ENCODE results near the gene DCAKD. TPM values are rescaled to one million over a fixed set of nuclear protein-coding genes. Genes with fewer than 3 reads are reported as not detected.

Gene DCAKD
- total RNA-seq, 2 donors from 2014 or later = 91.1 to 111 TPM

GRCh38 chr17:44990994-44991393 is 60.4 kb downstream of the DCAKD start:
- no peak for TF ChIP-seq POLR2AphosphoS5 (IDR thresholded peaks at IDR 0.05)
- TF ChIP-seq CTCF (IDR thresholded peaks at IDR 0.05) = no peak
- TF ChIP-seq POLR2A (IDR thresholded peaks at IDR 0.05) = no peak
- Histone ChIP-seq H3K4me1 (replicated peaks) (no peaks in the 10 kb centered on the region), H3K4me3 (no peak overlapping the region), H3K9me3 (no peaks in the 10 kb centered on the region), H3K27ac (no peak overlapping the region), H3K27me3 (replicated peaks; ENCODE audit: insufficient read depth) (no peaks in the 10 kb centered on the region), H3K36me3 (no peaks in the 10 kb centered on the region)
- WGBS = 77% methylated on average over 10 of the region's 10 CpGs
- DNase-seq (ENCODE audit: low spot score) = no peak
- intact Hi-C loops (cut with DNase I) = no loop called here

- intact Hi-C loops (cut with DNase I) = no loop called here
- H3K4me1 ChIP-seq (replicated peaks) = no peaks in the 10 kb centered on the region
- H3K9me3 ChIP-seq = no peaks in the 10 kb centered on the region
- DNase-seq (ENCODE audit: low spot score) = no peak
- TF ChIP-seq POLR2AphosphoS5 (IDR thresholded peaks at IDR 0.05) (no peak), CTCF (IDR thresholded peaks at IDR 0.05) (no peak), POLR2A (IDR thresholded peaks at IDR 0.05) (no peak)
- 86% methylated on average over 17 of the region's 17 CpGs for WGBS
- no peaks in the 10 kb centered on the region for H3K36me3 ChIP-seq
- no peaks in the 10 kb centered on the region for H3K27me3 ChIP-seq (replicated peaks; ENCODE audit: insufficient read depth)
- H3K27ac ChIP-seq = no peak overlapping the region
- H3K4me3 ChIP-seq = no peak overlapping the region
Measured at GRCh38 chr17:44989552-44990138, 61.8 kb downstream of the DCAKD start.

GRCh38 chr17:44988044-44988942 is 63.1 kb downstream of the DCAKD start:
- no peak for DNase-seq (ENCODE audit: low spot score)
- H3K36me3 ChIP-seq = no peaks in the 10 kb centered on the region
- H3K27ac ChIP-seq = no peak overlapping the region
- no peaks in the 10 kb centered on the region for H3K27me3 ChIP-seq (replicated peaks; ENCODE audit: insufficient read depth)
- 76% methylated on average over 34 of the region's 34 CpGs for WGBS
- no peak for TF ChIP-seq CTCF (IDR thresholded peaks at IDR 0.05)
- no peak for TF ChIP-seq POLR2A (IDR thresholded peaks at IDR 0.05)
- no peak for TF ChIP-seq POLR2AphosphoS5 (IDR thresholded peaks at IDR 0.05)
- H3K4me3 ChIP-seq = no peak overlapping the region
- intact Hi-C loops (cut with DNase I) = no loop called here
- no peaks in the 10 kb centered on the region for H3K4me1 ChIP-seq (replicated peaks)
- no peaks in the 10 kb centered on the region for H3K9me3 ChIP-seq

GRCh38 chr17:44983563-44983962 is 67.9 kb downstream of the DCAKD start:
- intact Hi-C loops (cut with DNase I) = no loop called here
- WGBS = 39% methylated on average over 4 of the region's 4 CpGs

More at GRCh38 chr17:44983563-44983962, 67.9 kb downstream of the DCAKD start:
- TF ChIP-seq POLR2AphosphoS5 (IDR thresholded peaks at IDR 0.05) (no peak), CTCF (IDR thresholded peaks at IDR 0.05) (no peak), POLR2A (IDR thresholded peaks at IDR 0.05) (no peak)
- H3K27ac ChIP-seq = no peak overlapping the region
- no peak for DNase-seq (ENCODE audit: low spot score)
- H3K4me3 ChIP-seq = no peak overlapping the region
- no peaks in the 10 kb centered on the region for H3K4me1 ChIP-seq (replicated peaks)
- H3K27me3 ChIP-seq (replicated peaks; ENCODE audit: insufficient read depth) = no peaks in the 10 kb centered on the region
- no peaks in the 10 kb centered on the region for H3K36me3 ChIP-seq
- no peaks in the 10 kb centered on the region for H3K9me3 ChIP-seq
